A172 (cell line): ENCODE results near the gene PDZRN3. TPM values are rescaled to one million over a fixed set of nuclear protein-coding genes. Genes with fewer than 3 reads are reported as not detected.

Experiments
- DNase-seq: peaks from one replicate; pipeline ENCODE4 v3.0.0-alpha.2; 2015; ENCODE audit warnings: low spot score
- total RNA-seq: library from RNA; depleted of rRNA; stranded (reverse); fragments of >200 nt; shearing (Covaris generic); gene quantifications from 2 replicates; pipeline ENCODE4 v1.2.3, GENCODE V29; 2014

The PDZRN3 gene
- total RNA-seq, 1 experiment from 2014 or later: not detected

DNA sequence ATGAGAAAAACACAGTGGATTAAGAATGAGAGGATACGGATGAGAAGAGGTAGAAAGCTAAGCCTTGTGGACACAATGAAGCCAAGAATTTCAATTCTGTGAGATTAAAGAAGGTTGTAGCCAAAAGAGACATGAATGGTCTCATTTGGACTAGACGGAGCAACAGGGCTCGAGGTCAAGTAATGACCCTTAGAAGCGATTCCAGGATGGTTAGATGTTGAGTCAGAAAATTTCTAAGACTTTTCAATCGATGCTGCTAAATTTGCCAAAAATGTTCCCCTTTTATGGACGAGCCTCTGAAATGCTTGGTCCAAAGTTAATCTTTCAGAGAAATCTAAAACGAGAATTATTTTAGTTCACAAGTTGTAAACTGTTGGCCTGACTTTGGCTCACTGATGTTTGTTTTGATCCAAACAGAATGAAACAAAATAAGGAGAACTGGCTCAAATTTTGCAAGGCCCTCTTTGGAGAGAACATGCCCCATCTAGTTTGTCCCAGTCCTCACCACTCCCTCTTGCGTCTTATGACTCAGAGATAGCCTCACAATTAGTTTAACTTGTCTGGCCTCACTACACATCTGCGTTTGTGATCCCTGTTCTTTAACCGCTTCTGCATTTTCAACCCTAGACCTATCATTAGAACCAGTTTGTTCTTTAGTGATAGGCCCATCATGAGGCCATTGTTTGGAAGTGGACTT, 235.5 kb downstream of the PDZRN3 start:
- no peak for DNase-seq

DNA sequence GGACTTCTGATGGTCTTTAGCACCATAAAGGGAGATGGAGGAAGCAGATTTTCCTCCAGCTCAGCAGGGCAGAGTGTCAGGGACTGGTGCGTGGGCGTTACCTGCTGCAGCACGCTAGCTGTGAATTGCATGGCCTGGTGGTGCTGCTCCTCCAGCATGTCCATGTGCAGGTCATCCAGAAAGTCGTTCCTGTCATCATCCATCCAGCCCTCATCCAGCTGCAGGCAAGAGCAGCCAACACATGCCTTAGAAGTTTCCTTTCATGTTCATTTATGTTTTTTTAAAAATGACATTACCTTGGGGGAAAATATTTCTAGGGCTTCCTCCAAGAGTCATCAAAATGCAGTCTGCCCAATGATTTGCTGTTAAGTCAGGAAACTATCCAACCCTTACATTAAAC, 239.2 kb downstream of the PDZRN3 start:
- DNase-seq: no peak

- DNase-seq: no peak
These were observed 240.4 kb downstream of the PDZRN3 start for GRCh38 chr3:73384091-73384906.

- DNase-seq: no peak
These were observed 241.2 kb downstream of the PDZRN3 start for GRCh38 chr3:73383470-73384049.

- DNase-seq: no peak
These were observed 243.2 kb downstream of the PDZRN3 start for GRCh38 chr3:73381551-73381950.

GRCh38 chr3:73380735-73381532, 243.8 kb downstream of the PDZRN3 start:
- no peak for DNase-seq

GRCh38 chr3:73379465-73379864, 245.3 kb downstream of the PDZRN3 start:
- DNase-seq: no peak

DNA sequence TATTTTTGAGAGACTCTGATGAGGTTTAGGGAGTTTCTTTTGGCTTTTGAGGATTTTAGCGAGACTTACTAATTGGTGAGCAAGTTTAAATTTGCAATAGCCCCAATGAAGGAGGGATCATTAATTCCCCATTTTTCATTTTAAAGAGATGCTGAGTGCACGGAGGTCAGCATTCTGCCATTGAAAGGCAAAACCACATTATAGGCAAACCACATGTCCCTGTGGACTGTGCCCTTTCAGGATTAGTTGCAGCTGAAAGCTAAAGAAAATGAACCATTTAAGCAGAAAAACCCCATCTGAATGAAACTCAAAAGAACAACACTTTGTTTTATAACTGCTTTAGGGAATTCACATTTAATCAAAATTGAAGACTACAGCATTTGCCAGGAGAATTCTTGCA, 246.5 kb downstream of the PDZRN3 start:
- DNase-seq: no peak

- DNase-seq: no peak
These were observed 258.9 kb downstream of the PDZRN3 start for GRCh38 chr3:73365756-73366397.

GRCh38 chr3:73364517-73364916, 260.2 kb downstream of the PDZRN3 start:
- DNase-seq: no peak

GRCh38 chr3:73363093-73363492, 261.6 kb downstream of the PDZRN3 start:
- no peak for DNase-seq

- DNase-seq: no peak
These were observed 263.1 kb downstream of the PDZRN3 start for GRCh38 chr3:73361591-73361990.

- no peak for DNase-seq
These were observed 271.0 kb downstream of the PDZRN3 start for GRCh38 chr3:73353649-73354217.

DNA sequence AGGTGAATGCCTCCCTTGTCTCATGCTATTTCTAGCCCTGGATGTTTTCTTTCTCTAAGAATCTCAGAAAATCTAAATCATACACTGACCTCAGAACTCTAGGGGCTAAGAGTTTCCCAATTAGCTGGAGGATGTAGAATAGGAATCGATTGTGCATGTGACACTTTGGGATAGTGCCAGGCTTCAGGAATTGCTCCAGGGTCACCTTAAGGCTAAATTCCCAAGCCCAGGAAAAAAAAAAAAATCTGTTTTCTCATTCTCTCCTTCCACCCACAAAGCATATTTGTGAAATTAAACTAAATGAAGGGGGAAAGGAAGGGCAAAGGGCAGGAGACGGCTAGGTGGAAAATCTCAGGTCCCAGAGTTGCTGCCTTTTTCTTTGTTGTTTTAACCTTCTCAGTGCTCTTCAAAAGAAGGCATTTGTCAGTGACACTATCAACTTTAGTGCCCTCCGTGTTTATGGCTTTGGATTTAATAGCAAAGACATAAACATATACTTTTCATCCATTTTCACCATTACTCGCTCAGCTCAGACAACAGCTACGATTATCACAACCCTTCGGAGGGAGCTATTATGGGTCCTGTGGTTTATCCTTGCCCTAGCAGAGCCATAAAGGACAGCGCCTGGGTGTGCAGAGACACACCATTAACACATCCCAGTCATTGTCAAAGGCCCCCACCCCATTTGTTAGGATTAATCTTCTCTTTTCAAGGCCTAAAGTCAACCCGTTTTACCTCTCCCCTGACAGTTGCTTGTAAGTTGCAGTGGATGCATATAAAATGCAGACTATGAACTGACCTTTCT, 271.7 kb downstream of the PDZRN3 start:
- no peak for DNase-seq

- DNase-seq: no peak
These were observed 273.2 kb downstream of the PDZRN3 start for GRCh38 chr3:73351423-73352071.

DNA sequence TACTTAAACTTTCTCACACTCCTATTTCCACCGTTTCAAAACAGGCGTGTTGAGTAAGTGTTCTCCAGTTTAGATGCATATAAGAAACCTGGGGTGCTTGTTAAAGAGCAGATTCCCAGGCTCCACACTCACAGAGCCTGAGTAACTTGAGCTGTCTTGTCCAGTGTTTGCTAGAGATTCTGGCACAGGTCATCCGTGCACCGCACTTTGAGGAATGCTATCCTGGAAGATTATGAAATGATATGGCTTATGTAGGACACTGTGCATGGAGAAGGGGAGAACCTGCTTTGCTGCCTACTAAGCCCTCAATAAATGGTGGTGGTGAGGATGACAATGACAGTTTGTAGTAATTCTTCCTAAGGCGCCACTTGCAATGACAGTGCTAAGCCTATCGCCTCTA, 273.7 kb downstream of the PDZRN3 start:
- no peak for DNase-seq

DNA sequence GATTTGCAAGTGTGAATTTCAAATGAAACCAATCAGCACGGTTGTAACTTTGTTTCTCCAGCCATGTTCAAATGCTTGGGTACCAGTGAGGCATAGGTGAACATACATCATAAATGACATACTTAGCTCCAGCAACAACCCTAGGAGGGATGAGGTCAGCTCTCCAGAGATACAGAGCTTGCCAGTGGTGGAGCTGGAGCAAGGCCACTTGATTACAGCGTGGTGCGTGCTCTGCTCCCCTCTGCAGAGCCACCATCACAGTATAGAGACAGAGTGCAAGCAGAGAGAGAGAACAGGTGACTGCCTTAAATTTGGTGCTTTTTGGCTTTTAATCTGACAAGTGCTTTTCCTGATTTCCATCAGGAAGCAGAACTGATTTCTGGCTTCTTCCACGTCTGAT, 275.1 kb downstream of the PDZRN3 start:
- no peak for DNase-seq

DNA sequence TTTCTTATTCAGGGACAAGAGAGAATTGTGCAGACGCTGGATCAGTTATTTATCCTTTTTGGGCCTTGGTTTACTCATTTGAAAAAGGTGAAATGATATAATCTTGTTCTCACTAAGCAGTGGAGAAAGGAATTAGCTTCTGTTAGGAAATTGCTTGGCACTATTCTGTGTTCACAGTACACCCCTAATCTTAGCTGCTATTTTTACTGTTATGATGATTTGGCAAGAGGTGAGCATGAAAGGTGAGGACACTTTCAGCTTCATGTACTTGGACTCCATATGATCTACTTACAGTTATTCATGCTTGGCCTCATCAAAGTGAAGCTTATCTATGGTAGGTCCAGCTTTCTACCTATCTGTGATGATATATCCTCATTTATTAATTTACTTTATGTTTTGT, 282.7 kb downstream of the PDZRN3 start:
- DNase-seq: no peak

DNA sequence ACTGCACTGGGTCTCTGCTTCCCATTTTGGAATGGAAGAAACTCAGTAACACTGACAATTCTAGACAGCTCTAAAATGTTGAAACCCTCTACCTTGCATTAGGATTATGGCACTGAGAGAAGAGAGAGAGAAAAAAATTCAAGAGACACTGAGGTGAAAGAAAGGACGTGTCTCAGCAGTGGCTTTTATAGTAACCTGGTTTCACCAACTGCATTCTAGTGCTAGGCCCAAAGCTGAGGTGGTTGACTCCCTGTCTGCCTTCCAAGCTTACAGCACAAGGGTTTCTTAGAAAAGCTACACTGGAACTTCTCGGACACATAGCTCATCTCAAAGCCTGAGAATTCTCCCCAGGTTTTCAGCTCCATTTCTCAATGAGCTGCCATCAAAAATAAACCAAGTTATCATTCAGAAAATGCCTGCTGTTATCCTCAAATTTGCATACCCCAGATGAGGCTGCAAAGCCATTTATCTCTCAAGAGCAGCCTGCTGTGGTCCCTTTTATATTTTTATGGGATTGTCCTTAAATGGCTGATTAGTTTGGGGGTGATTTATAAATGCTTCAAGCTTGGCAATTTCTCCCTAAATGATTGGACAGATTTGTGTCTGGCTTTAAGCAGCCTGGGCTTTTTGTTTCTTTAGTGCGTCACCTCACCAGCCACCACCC, 283.3 kb downstream of the PDZRN3 start:
- DNase-seq: no peak
